Parathyroid adenoma (tissue), 2 donors: ENCODE measurements around the gene ST6GALNAC5.
A peak's percentile ranks its signal among the peaks of the same experiment; 100 is the strongest.

ENCODE experiments used
- H2AFZ ChIP-seq: fragments of 300-600 bp; sonication (generic); one replicate; pipeline ENCODE4 v1.7.0; 2017; ENCODE audit warnings: antibody characterized with exemption, mild to moderate bottlenecking
- H3K27ac ChIP-seq: fragments of 300-600 bp; sonication (generic); one replicate; pipeline ENCODE4 v1.7.0; 2017
- H3K27me3 ChIP-seq: fragments of 300-600 bp; sonication (generic); one replicate; pipeline ENCODE4 v1.7.0; 2017; ENCODE audit warnings: low read length; ENCODE audit not compliant: control insufficient read depth, insufficient read depth
- H3K36me3 ChIP-seq: fragments of 300-600 bp; sonication (generic); one replicate; pipeline ENCODE4 v1.7.0; 2017; ENCODE audit warnings: low read length; ENCODE audit not compliant: control insufficient read depth, insufficient read depth
- H3K4me1 ChIP-seq: fragments of 300-600 bp; sonication (generic); one replicate; pipeline ENCODE4 v1.7.0; 2017; ENCODE audit warnings: control low read depth
- H3K4me2 ChIP-seq: fragments of 300-600 bp; sonication (generic); one replicate; pipeline ENCODE4 v1.7.0; 2017; ENCODE audit warnings: low read length
- H3K4me3 ChIP-seq: fragments of 300-600 bp; sonication (generic); one replicate; pipeline ENCODE4 v1.7.0; 2017; ENCODE audit warnings: low read depth, low read length
- H3K79me2 ChIP-seq: fragments of 300-600 bp; sonication (generic); one replicate; pipeline ENCODE4 v1.7.0; 2017; ENCODE audit warnings: control low read depth
- H3K9ac ChIP-seq: fragments of 300-600 bp; sonication (generic); one replicate; pipeline ENCODE4 v1.7.0; 2017; ENCODE audit warnings: mild to moderate bottlenecking
- H3K9me3 ChIP-seq: fragments of 300-600 bp; sonication (generic); one replicate; pipeline ENCODE4 v1.7.0; 2017; ENCODE audit warnings: low read length; ENCODE audit not compliant: control insufficient read depth
- CTCF ChIP-seq: fragments of 300-600 bp; sonication (generic); IDR thresholded peaks from one replicate; pipeline ENCODE4 v1.7.0; 2017; ENCODE audit warnings: antibody characterized with exemption, mild to moderate bottlenecking
- donor health status: primary hyperparathyroidism.

The ST6GALNAC5 gene

GRCh38 chr1:76881762-76882161 is 14.5 kb downstream of the ST6GALNAC5 start:
- Histone ChIP-seq H3K79me2 (no peaks in the 10 kb centered on the region), H3K9ac (no peak overlapping the region), H3K36me3 (no peaks in the 10 kb centered on the region), H3K4me2 (no peak overlapping the region), H3K27me3 (no peaks in the 10 kb centered on the region), H2AFZ (no peak overlapping the region), H3K27ac (no peak overlapping the region), H3K4me3 (no peak overlapping the region), H3K4me1 (no peaks in the 10 kb centered on the region), H3K9me3 (no peaks in the 10 kb centered on the region)
- no peak for TF ChIP-seq CTCF

GRCh38 chr1:76891931-76892622 is 24.8 kb downstream of the ST6GALNAC5 start:
- no peak overlapping the region for H3K9ac ChIP-seq
- no peaks in the 10 kb centered on the region for H3K36me3 ChIP-seq
- no peaks in the 10 kb centered on the region for H3K27me3 ChIP-seq
- no peak overlapping the region for H2AFZ ChIP-seq
- H3K4me3 ChIP-seq = no peak overlapping the region
- H3K4me1 ChIP-seq = no peaks in the 10 kb centered on the region
- no peaks in the 10 kb centered on the region for H3K9me3 ChIP-seq
- no peak overlapping the region for H3K4me2 ChIP-seq
- TF ChIP-seq CTCF = no peak
- no peaks in the 10 kb centered on the region for H3K79me2 ChIP-seq
- H3K27ac ChIP-seq = no peak overlapping the region

GRCh38 chr1:76892675-76893074 is 25.4 kb downstream of the ST6GALNAC5 start:
- Histone ChIP-seq H2AFZ (no peak overlapping the region), H3K27me3 (no peaks in the 10 kb centered on the region), H3K4me3 (no peak overlapping the region), H3K4me2 (no peak overlapping the region), H3K9ac (no peak overlapping the region), H3K9me3 (no peaks in the 10 kb centered on the region), H3K36me3 (no peaks in the 10 kb centered on the region), H3K4me1 (no peaks in the 10 kb centered on the region), H3K79me2 (no peaks in the 10 kb centered on the region), H3K27ac (no peak overlapping the region)
- TF ChIP-seq CTCF = no peak

GRCh38 chr1:76901158-76901767 is 34.0 kb downstream of the ST6GALNAC5 start:
- H3K4me1 ChIP-seq = no peaks in the 10 kb centered on the region
- no peaks in the 10 kb centered on the region for H3K27me3 ChIP-seq
- H3K4me3 ChIP-seq = no peak overlapping the region
- H3K9me3 ChIP-seq = no peaks in the 10 kb centered on the region
- no peak overlapping the region for H3K27ac ChIP-seq
- H3K9ac ChIP-seq = no peak overlapping the region
- H3K79me2 ChIP-seq = no peaks in the 10 kb centered on the region
- no peak overlapping the region for H3K4me2 ChIP-seq
- peak; percentile 32 for TF ChIP-seq CTCF
- H3K36me3 ChIP-seq = no peaks in the 10 kb centered on the region
- H2AFZ ChIP-seq = no peak overlapping the region
